Neuron (in vitro differentiated cells): ENCODE data around the gene PNKD.
"Not testable (repeated sequence)": the region's sequence is repeated elsewhere in the genome, so short reads cannot be mapped to it uniquely, and the experiment has no call there.

Source experiments
- H2AFZ ChIP-seq: one replicate; pipeline ENCODE4 v1.6.1; 2013; ENCODE audit warnings: low read depth, mild to moderate bottlenecking, inconsistent platforms, low read length, moderate library complexity
- H3K27me3 ChIP-seq: one replicate; pipeline ENCODE4 v1.6.1; 2013; ENCODE audit warnings: low read length; ENCODE audit not compliant: insufficient read depth
- H3K36me3 ChIP-seq: one replicate; pipeline ENCODE4 v1.6.1; 2013; ENCODE audit warnings: low read length; ENCODE audit not compliant: insufficient read depth
- H3K4me1 ChIP-seq: one replicate; pipeline ENCODE4 v1.6.1; 2013; ENCODE audit warnings: low read length; ENCODE audit not compliant: insufficient read depth
- H3K4me3 ChIP-seq: 2 replicates; pipeline ENCODE4 v1.5.1; 2013; ENCODE audit warnings: mild to moderate bottlenecking, low read length, moderate library complexity
- H3K9me3 ChIP-seq: one replicate; pipeline ENCODE4 v1.6.1; 2013; ENCODE audit warnings: low read length

Gene PNKD

DNA sequence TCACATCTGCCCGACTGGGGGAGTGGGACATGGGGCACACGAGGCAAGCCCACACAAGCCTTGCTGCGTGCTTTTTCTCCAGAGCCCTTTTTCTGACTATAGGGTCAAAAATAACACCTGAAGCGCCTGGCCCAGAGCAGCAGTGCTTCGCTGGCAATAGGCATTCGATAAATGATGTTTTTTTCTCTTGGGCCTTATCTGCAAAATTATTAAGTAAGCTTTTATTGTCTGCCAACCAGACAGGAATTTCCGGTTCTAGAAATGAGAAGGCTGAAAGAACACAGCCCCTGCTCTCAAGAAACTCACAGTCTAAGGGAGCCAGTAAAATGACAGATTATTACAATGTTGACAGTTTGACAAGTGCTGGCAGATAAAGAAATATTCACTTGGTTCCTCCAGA lies 24.7 kb downstream of the PNKD start:
- Histone ChIP-seq H3K4me3 (no peak overlapping the region), H3K27me3 (peaks cover 15% of the 10 kb centered on the region), H3K36me3 (no peaks in the 10 kb centered on the region), H3K4me1 (no peaks in the 10 kb centered on the region), H3K9me3 (no peaks in the 10 kb centered on the region), H2AFZ (no peak overlapping the region)

DNA sequence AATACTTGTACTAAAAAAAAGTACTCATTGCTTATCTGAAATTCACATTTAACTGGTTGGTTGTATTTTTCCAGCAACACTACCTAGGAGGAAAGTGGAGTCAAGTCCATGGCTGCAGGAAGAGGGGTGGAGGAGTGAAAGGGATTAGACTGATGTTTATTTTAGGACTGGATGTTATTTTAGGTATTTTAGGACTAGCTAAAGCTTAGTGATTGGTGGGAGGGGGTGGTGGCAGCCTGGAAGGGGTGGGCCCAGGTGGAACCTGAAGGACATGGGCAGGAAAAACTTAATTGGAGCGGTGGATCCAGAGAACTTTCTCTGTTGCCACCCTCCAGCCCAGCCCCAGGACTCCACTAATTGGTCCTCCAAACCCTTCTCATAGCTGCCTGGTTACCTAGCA lies 25.9 kb downstream of the PNKD start:
- H3K9me3 ChIP-seq = no peaks in the 10 kb centered on the region
- no peaks in the 10 kb centered on the region for H3K4me1 ChIP-seq
- H3K36me3 ChIP-seq = no peaks in the 10 kb centered on the region
- peaks cover 15% of the 10 kb centered on the region for H3K27me3 ChIP-seq
- H2AFZ ChIP-seq = no peak overlapping the region
- no peak overlapping the region for H3K4me3 ChIP-seq

DNA sequence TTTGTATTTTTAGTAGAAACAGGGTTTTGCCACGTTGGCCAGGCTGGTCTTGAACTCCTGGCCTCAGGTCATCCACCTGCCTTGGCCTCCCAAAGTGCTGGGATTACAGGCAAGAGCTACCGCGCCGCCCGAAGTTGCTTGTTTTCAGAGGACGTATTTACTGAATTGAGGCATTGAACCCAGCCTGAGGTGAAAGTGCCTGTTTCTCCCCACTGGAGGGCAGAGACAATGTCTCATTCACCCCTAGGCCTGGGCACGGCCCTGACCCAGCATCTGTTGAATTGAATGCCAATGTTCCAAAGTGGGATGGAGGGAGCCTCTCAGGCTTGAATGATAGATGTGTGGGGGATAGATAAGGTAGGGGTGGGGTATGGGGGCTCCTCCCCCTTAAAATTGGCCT lies 26.5 kb downstream of the PNKD start:
- no peaks in the 10 kb centered on the region for H3K4me1 ChIP-seq
- H3K27me3 ChIP-seq = peaks cover 12% of the 10 kb centered on the region
- no peak overlapping the region for H3K4me3 ChIP-seq

DNA sequence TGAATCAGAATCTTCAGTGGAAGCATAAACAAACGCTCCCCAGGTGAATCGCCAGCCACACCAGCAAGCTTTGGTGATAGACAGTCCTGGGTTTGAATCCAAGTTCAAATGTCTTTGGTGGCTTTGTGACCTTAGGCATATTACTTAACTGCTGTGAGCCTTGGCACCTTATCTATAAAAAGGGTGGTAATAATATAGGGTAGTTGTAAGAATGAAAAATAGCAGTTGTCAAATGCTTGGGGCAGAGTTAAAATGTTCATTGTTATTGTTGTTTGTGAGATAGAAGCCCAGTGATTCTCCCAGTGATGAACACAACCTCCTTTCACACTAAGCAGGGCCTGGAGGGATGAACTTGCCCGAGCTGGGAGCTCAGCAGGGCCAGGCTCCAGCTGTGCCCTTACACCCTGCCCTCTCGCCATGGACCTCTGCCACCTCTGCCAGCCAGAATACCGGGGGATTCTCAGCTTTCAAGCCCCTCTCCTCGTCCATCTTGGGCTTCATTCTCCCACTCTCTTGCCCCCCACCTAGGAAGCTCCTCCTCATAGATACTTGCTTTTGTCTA lies 28.1 kb downstream of the PNKD start:
- no peaks in the 10 kb centered on the region for H3K27me3 ChIP-seq
- H3K36me3 ChIP-seq = no peaks in the 10 kb centered on the region
- H3K4me1 ChIP-seq = no peaks in the 10 kb centered on the region
- no peak overlapping the region for H3K4me3 ChIP-seq
- no peak overlapping the region for H2AFZ ChIP-seq
- no peaks in the 10 kb centered on the region for H3K9me3 ChIP-seq

More for the DNA sequence above, 26.5 kb downstream of the PNKD start:
- Histone ChIP-seq H3K36me3 (no peaks in the 10 kb centered on the region), H3K9me3 (no peaks in the 10 kb centered on the region), H2AFZ (no peak overlapping the region)

GRCh38 chr2:218300141-218300540 lies 29.8 kb downstream of the PNKD start:
- no peak overlapping the region for H2AFZ ChIP-seq
- H3K4me1 ChIP-seq = no peaks in the 10 kb centered on the region
- no peaks in the 10 kb centered on the region for H3K9me3 ChIP-seq
- no peaks in the 10 kb centered on the region for H3K36me3 ChIP-seq
- H3K27me3 ChIP-seq = no peaks in the 10 kb centered on the region
- no peak overlapping the region for H3K4me3 ChIP-seq

DNA sequence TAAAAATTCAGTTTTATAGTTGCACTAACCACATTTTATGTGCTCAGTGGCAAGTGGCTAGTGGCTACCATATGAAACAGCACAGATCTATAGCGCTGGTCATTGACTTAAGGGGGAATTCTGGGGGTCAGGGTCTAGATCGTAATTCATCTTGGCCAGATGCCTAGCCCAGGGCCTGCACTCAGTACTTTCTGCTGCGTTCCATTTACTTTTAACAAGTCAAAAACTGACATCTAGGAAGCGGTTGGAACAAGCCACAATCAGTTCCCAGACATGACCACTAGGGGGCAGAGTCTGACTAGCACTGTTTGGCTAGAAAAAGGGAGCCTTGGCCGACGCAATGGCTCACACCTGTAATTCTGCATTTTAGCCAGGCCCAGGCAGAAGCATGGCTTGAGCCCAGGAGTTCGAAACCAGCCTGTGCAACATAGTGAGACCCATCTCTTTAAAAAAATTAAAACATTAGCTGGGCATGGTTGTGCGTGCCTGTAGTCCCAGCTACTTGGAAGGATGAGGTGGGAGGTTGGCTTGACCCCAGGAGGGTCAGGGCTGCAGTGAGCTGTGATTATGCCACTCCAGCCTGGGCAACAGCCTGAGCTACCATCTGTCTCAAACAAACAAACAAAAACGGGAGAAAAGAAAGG lies 31.0 kb downstream of the PNKD start:
- H3K36me3 ChIP-seq = no peaks in the 10 kb centered on the region
- no peak overlapping the region for H2AFZ ChIP-seq
- no peaks in the 10 kb centered on the region for H3K9me3 ChIP-seq
- no peaks in the 10 kb centered on the region for H3K27me3 ChIP-seq
- H3K4me3 ChIP-seq = no peak overlapping the region
- H3K4me1 ChIP-seq = no peaks in the 10 kb centered on the region

DNA sequence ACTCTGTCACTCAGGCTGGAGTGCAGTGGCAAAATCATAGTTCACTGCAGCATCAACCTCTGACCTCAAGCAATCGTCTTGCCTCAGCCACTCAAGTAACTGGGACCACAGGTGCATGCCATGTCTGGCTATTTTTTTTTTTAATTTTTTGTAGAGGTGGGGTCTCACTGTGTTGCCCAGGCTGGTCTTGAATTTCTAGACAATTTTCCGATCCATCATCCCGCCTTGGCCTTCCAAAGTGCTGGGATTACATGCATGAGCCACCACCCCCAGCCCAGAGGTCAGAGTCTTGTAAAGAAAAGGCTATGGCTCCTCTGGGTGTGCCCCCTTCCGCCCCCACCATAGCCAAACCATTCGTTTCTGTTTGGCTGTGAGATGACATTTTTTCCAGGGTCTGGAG lies 35.1 kb downstream of the PNKD start:
- Histone ChIP-seq H2AFZ (no peak overlapping the region), H3K4me1 (no peaks in the 10 kb centered on the region), H3K9me3 (peaks cover 1% of the 10 kb centered on the region), H3K36me3 (no peaks in the 10 kb centered on the region), H3K4me3 (no peak overlapping the region), H3K27me3 (no peaks in the 10 kb centered on the region)

- Histone ChIP-seq H3K4me1 (no peaks in the 10 kb centered on the region), H3K9me3 (peaks cover 1% of the 10 kb centered on the region), H3K36me3 (no peaks in the 10 kb centered on the region), H3K4me3 (no peak overlapping the region), H2AFZ (no peak overlapping the region), H3K27me3 (no peaks in the 10 kb centered on the region)
Observed at GRCh38 chr2:218306184-218306920, 36.0 kb downstream of the PNKD start.

DNA sequence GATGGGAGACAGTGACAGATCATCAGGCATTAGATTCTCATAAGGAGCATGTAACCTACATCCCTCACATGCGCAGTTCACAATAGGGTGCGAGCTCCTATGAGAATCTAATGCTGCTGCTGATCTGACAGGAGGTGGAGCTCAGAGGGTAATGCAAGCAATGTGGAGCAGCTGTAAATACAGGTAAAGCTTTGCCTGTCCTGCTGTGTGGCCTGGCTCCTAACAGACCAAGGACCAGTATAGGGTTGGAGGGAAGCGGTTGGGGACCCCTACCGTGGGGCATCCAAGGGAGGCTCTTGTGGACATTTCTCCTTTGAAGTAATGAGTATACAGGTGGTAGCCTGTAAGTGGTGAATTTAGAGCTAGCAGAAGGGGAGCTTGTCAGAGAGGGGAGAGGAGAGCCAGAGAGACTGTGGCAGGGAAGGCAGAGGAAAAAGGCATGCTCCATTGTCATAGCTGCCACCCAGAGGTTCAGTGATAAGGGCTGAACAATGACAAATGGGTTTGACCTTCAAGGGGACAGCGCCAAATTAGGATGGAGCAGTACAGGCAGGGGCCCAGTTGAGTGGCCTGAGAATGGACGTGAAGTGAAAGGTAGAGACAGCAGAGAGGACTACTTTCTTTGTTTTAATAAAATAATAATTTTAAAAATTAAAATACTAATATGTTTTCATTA lies 37.2 kb downstream of the PNKD start:
- peaks cover 1% of the 10 kb centered on the region for H3K9me3 ChIP-seq
- H2AFZ ChIP-seq = no peak overlapping the region
- H3K4me1 ChIP-seq = peaks cover 4% of the 10 kb centered on the region
- H3K36me3 ChIP-seq = no peaks in the 10 kb centered on the region
- no peaks in the 10 kb centered on the region for H3K27me3 ChIP-seq
- H3K4me3 ChIP-seq = no peak overlapping the region

- H3K36me3 ChIP-seq = no peaks in the 10 kb centered on the region
- H3K4me1 ChIP-seq = peaks cover 4% of the 10 kb centered on the region
- no peaks in the 10 kb centered on the region for H3K27me3 ChIP-seq
- H2AFZ ChIP-seq = no peak overlapping the region
- peaks cover 1% of the 10 kb centered on the region for H3K9me3 ChIP-seq
- H3K4me3 ChIP-seq = no peak overlapping the region
Observed at GRCh38 chr2:218310853-218311540, 40.7 kb downstream of the PNKD start.

DNA sequence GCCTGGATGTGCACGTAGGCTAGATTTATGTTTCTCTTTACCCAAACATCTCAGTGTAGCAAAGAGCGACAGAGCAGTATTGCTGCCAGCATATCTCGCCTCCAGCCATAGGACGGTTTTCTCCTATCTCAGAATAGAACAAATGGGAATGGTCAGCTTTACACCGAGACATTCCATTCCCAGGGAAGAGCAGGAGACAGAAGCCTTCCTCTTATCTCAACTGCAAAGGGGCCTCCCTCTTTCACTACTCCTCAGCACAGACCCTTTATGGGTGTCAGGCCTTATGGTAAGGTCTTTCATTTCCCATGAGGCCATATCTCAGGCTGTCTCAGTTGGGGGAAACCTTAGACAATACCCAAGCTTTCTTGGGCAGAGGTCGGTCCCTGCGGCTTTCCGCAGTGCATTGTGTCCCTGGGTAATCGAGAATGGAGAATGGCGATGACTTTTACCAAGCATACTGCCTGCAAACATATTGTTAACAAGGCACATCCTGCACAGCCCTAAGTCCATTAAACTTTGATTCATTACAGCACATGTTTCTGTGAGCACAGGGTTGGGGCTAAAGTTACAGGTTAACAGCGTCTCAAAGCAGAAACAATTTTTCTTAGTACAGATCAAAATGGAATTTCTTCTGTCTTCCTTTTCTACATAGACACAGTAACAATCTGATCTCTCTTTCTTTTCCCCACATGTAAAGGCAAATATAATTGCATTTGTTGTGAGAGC lies 41.4 kb downstream of the PNKD start:
- not testable (repeated sequence) for H3K27me3 ChIP-seq, H3K36me3 ChIP-seq, H3K4me3 ChIP-seq, H2AFZ ChIP-seq, H3K9me3 ChIP-seq, H3K4me1 ChIP-seq

- no peaks in the 10 kb centered on the region for H3K36me3 ChIP-seq
- H3K27me3 ChIP-seq = peaks cover 5% of the 10 kb centered on the region
- peaks cover 4% of the 10 kb centered on the region for H3K4me1 ChIP-seq
- H2AFZ ChIP-seq = no peak overlapping the region
- peaks cover under 1% of the 10 kb centered on the region for H3K9me3 ChIP-seq
- no peak overlapping the region for H3K4me3 ChIP-seq
Observed at GRCh38 chr2:218312267-218312756, 42.0 kb downstream of the PNKD start.
